Right lobe of liver (tissue), 6 donors: Measurements from ENCODE around the gene MED15. TPM values are rescaled to one million over a fixed set of nuclear protein-coding genes. Genes with fewer than 3 reads are reported as not detected.

Source experiments
- ATAC-seq, 4 donors: fragments of 200-7000 bp; cut with Tn5 transposase; one replicate each; pipeline ENCODE4 v1.9.1; 2020; ENCODE audit warnings: mild to moderate bottlenecking in 4 of 4, moderate library complexity in 4 of 4
- DNase-seq, 3 donors: peaks; one replicate each; pipeline ENCODE4 v3.0.0-alpha.2; 2020
- H3K27ac ChIP-seq, 3 donors: fragments of 200-600 bp; one replicate each; pipeline ENCODE4 v1.8.0; 2022
- H3K27me3 ChIP-seq, 2 donors: fragments of 200-600 bp; one replicate each; pipeline ENCODE4 v1.8.0; 2022
- H3K36me3 ChIP-seq, 4 donors: fragments of 200-600 bp; sonication (generic) in 1 of 4; one replicate each; pipeline versions ENCODE4 v1.5.1 to v1.8.0; 2017 to 2022; ENCODE audit warnings: control low read depth in 1 of 4
- H3K4me1 ChIP-seq, 4 donors: fragments of 200-600 bp; sonication (generic) in 1 of 4; one replicate each; pipeline versions ENCODE4 v1.5.1 to v1.8.0; 2017 to 2022; ENCODE audit warnings: control low read depth in 1 of 4
- H3K4me3 ChIP-seq, 3 donors: fragments of 200-600 bp; one replicate each; pipeline ENCODE4 v1.8.0; 2022
- H3K9me3 ChIP-seq, 4 donors: fragments of 200-600 bp; sonication (generic) in 1 of 4; one replicate each; pipeline versions ENCODE4 v1.5.1 to v1.8.0; 2017 to 2022; ENCODE audit warnings: control low read depth in 1 of 4
- CTCF ChIP-seq, 4 donors: fragments of 200-600 bp in 3 of 4; fragments of 450-650 bp in 1 of 4; IDR thresholded peaks; one replicate each; pipeline versions ENCODE4 v1.5.1 to v1.8.0; 2016 to 2022; ENCODE audit warnings: antibody characterized with exemption in 4 of 4, mild to moderate bottlenecking in 2 of 4
- POLR2A ChIP-seq: fragments of 450-650 bp; IDR thresholded peaks from one replicate; pipeline ENCODE4 v1.6.1; 2017; ENCODE audit warnings: antibody characterized with exemption, mild to moderate bottlenecking
- WGBS: methylation state at CpG from one replicate; pipeline ENCODE4 v1.1.6; 2018; ENCODE audit warnings: low coverage, low lambda C conversion rate; ENCODE audit not compliant: insufficient coverage; ENCODE audit errors: missing lambda C conversion rate; 5-methylcytosine and 5-hydroxymethylcytosine counted together
- intact Hi-C, 2 donors: fragments of 100-400 bp; cut with DNase I; formaldehyde crosslinking; loops; one replicate each; pipeline versions ENCODE4 v1.11.2 to v1.14.1; 2022
- total RNA-seq, 6 experiments: library from RNA; depleted of rRNA in 2 of 6; stranded (reverse); fragments of >200 nt in 2 of 6; fragmentation: NEBNext Ultra II Directional in 3 of 6; extraction: Animal tissue kit (Norgen Biotek cat#: 25700) in 3 of 6; gene quantifications; one replicate each; pipeline versions ENCODE4 v1.1.0 to v1.2.4, GENCODE V29; 2016 to 2023
- donor health status: DM: no; HTN: yes; CAD: no.
- donor health status: DM: no; HTN: no; CAD: no.
- donor health status: DM: no; HTN: no; CAD: no.
- donor health status: DM: no; HTN: yes; CAD: no.
- donor health status: DM: no; HTN: yes; CAD: no.

The MED15 gene
- total RNA-seq, 6 experiments from 2014 or later = 15.7 to 34.7 (median 23.6) TPM

GRCh38 chr22:20549232-20549841, 41.9 kb downstream of the MED15 start:
- H3K4me3 ChIP-seq = no peak overlapping the region
- 0% methylated on average over 1 of the region's 7 CpGs for WGBS
- H3K4me1 ChIP-seq = peaks cover 0 to 36% (median 13%) of the 10 kb centered on the region in 4 donors
- DNase-seq (peak in 1 of 3 donors; percentile 49), ATAC-seq (peak in 1 of 4 donors; percentile 14)
- H3K27me3 ChIP-seq = no peaks in the 10 kb centered on the region
- H3K36me3 ChIP-seq = peaks cover 0 to 6% (median 0%) of the 10 kb centered on the region in 4 donors
- intact Hi-C loops = no loop called here
- no peak for TF ChIP-seq POLR2A
- TF ChIP-seq CTCF (IDR thresholded peaks at IDR 0.05) = no peak
- H3K27ac ChIP-seq = peak overlapping the region in 1 of 3 donors; percentile 69
- H3K9me3 ChIP-seq = no peaks in the 10 kb centered on the region

- intact Hi-C loops = no loop called here
- peaks cover 0 to 15% (median 3%) of the 10 kb centered on the region in 4 donors for H3K36me3 ChIP-seq
- no peak overlapping the region for H3K4me3 ChIP-seq
- 73% methylated on average over 5 of the region's 8 CpGs for WGBS
- peaks cover 0 to 36% (median 13%) of the 10 kb centered on the region in 4 donors for H3K4me1 ChIP-seq
- H3K27me3 ChIP-seq = no peaks in the 10 kb centered on the region
- DNase-seq = peak in 1 of 3 donors; percentile 38
- H3K9me3 ChIP-seq = no peaks in the 10 kb centered on the region
- TF ChIP-seq CTCF (IDR thresholded peaks at IDR 0.05) (no peak), POLR2A (no peak)
- peak overlapping the region; percentile 51 to 72 (median 69) for H3K27ac ChIP-seq
- ATAC-seq = no peak
These were observed 42.8 kb downstream of the MED15 start for GRCh38 chr22:20550057-20550817.

- no peak for DNase-seq
- TF ChIP-seq CTCF (IDR thresholded peaks at IDR 0.05) (no peak), POLR2A (no peak)
These were observed 43.7 kb downstream of the MED15 start for GRCh38 chr22:20550851-20551744.

GRCh38 chr22:20551805-20552442, 44.5 kb downstream of the MED15 start:
- DNase-seq (no peak), ATAC-seq (peak in 1 of 4 donors; percentile 11)
- WGBS = 79% methylated on average over 2 of the region's 8 CpGs
- H3K36me3 ChIP-seq = peaks cover 0 to 17% (median 7%) of the 10 kb centered on the region in 4 donors
- H3K27ac ChIP-seq = peak overlapping the region; percentile 64 to 72 (median 69)
- no peaks in the 10 kb centered on the region for H3K9me3 ChIP-seq
- TF ChIP-seq CTCF (IDR thresholded peaks at IDR 0.05) = peak in 1 of 4 donors; percentile 20
- no peak for TF ChIP-seq POLR2A
- H3K4me1 ChIP-seq = peaks cover 0 to 36% (median 13%) of the 10 kb centered on the region in 4 donors
- no peaks in the 10 kb centered on the region for H3K27me3 ChIP-seq
- intact Hi-C loops = no loop called here
- H3K4me3 ChIP-seq = no peak overlapping the region

More at GRCh38 chr22:20550851-20551744, 43.7 kb downstream of the MED15 start:
- H3K27ac ChIP-seq = peak overlapping the region; percentile 64 to 72 (median 69)
- H3K9me3 ChIP-seq = no peaks in the 10 kb centered on the region
- intact Hi-C loops = no loop called here
- no peak overlapping the region for H3K4me3 ChIP-seq
- peaks cover 0 to 36% (median 13%) of the 10 kb centered on the region in 4 donors for H3K4me1 ChIP-seq
- WGBS = 68% methylated on average over 25 of the region's 27 CpGs
- H3K27me3 ChIP-seq = no peaks in the 10 kb centered on the region
- ATAC-seq = peak; percentile 20 to 38 (median 30)
- peaks cover 0 to 17% (median 7%) of the 10 kb centered on the region in 4 donors for H3K36me3 ChIP-seq
